CD1c-positive myeloid dendritic cell (primary cell): ENCODE measurements around the gene ETV6.
"Not testable (repeated sequence)": the region's sequence is repeated elsewhere in the genome, so short reads cannot be mapped to it uniquely, and the experiment has no call there.

Experiments used
- DNase-seq: peaks from one replicate; pipeline ENCODE4 v3.0.0-alpha.2; 2016; ENCODE audit errors: extremely low spot score

Gene ETV6

GRCh38 chr12:11649413-11650285, at the start of gene ETV6:
ETV6 (plus strand) TSS chr12:11649674; CDS start chr12:11650128, 454 bp downstream.
- DNase-seq = peak; percentile 94

- no peak for DNase-seq
Measured at GRCh38 chr12:11600199-11600598, 49.3 kb upstream of the ETV6 start.

- DNase-seq = no peak
Measured at GRCh38 chr12:11601647-11602046, 47.8 kb upstream of the ETV6 start.

DNA sequence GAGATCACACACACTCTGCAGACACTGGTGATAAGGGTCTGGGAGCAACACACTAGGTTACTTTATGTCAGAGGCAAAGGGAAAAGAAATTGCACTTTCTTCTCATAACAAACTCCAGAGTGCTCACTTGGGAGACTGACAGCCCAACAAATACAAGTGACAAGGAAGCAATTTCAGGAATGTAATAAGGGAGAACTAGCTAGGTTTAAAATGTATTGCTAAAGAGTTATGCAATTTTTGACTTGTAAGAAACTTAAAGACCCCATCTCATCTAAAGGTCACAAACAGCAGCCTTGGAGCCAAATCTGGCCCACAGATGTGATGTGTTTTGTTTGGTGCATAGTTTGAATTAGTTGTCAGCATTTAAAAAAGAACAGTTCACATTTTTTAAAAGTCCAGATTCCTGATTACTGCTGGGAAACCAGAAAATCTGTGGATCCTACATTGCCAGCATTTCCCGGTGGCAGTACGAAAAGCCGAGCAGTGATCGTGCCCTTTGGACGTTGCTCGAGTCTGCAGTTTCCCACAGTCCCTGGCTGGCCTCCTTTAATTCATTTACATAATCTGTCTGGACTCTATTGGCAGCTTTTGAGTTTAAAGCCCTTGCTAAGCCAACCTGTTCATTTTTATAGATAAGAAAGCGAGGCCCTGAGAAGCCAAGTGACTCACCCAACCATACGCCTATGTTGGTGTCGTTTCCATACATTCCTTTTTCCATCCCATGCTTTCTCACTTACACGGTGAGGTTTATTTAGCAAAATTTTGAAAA, 42.0 kb upstream of the ETV6 start:
- no peak for DNase-seq

DNA sequence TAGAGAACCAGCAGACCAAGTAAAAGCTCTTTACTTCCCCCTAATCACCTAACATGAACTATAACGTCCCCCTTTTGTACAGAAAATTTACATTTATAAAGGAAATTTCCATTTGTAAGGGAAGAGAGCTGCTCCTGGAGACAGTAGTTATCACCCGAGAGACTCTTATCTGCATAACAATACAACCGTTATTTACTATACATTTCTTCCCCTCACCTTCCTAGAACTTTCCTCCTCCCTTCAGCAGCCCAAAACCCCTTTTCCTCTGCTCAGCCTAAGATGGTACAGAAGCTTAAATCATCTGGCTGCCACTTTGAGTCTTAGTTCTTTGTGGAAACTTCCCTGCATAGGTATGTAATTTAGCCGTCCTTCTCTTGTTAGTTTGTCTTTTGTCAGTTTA, 40.4 kb upstream of the ETV6 start:
- no peak for DNase-seq

- no peak for DNase-seq
Measured at GRCh38 chr12:11615481-11615880, 34.0 kb upstream of the ETV6 start.

GRCh38 chr12:11618046-11618445, 31.4 kb upstream of the ETV6 start:
- DNase-seq = no peak

DNA sequence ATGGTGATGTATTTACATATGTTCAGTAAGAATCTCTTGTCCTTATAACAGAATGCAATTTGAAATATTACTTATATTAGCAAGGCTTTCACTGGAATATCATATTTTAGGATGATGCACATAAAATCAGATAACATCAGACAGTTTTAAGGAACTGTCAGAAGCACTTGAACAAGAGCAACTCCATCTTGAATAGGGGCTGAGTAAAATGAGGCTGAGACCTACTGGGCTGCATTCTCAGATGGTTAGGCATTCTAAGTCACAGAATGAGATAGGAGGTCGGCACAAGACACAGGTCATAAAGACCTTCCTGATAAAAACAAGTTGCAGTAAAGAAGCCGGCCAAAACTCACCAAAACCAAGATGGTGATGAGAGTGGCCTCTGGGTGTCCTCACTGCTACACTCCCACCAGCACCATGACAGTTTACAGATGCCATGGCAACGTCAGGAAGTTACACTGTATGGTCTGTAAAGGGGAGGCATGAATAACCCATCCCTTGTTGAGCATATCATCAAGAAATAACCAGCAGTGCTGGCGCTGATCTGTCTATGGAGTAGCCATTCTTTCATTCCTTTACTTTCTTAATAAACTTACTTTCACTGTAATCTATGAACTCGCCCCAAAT, 27.6 kb upstream of the ETV6 start:
- DNase-seq = no peak

DNA sequence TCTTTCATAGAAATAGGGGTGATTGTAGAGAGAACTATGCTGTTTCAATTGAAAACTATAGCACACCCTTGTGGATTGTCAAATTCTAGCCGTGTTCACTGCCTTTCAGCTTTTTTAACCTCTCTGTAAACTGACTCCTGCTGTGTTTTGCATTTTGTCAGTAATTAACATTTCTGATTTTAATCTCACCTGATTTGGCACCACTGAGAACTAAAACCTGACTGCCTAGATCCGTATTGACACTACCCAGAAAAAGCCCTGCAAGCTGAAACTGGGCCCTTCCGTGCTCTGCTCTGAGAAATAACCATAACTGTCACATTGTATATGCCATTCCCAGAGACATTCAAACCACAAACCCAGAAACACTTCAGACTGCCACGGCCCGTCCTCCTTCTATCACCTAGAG, 26.6 kb upstream of the ETV6 start:
- DNase-seq = no peak

DNA sequence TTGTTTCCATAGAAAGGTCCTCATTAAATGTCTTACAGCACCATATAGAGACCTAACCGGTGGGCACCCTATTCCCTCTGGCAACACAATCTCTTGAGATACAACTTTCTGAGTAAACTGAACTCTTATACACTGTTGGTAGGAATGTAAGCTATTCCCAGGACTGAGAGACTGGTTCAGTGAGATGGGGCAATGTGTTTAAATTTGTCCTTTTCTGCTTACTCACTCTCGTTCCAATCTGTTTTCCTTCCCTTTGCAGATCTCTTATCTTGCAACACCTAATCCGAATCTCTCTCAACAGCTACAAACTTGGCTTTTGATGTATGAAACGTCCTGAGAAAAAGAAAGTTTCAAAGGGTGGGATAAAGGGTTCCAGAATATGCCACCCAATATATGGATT, 26.1 kb upstream of the ETV6 start:
- DNase-seq = peak; percentile 16

DNA sequence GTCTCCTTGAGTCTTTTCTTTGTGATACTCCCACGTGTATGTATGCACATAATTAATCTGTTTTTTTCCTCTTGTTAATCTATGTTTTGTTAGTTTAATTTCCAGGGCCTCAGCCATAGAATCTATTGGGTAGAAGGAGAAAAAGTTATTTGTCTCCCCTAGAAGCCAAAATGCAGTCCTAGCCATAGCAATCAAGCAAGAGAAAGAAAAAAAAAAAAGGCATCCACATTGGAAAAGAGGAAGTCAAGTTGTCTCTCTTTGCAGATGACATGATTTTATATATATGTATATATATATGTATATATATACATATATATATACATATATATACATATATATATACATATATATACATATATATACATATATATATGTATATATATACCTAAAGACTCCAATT, 25.4 kb upstream of the ETV6 start:
- peak; percentile 14 for DNase-seq

- not testable (repeated sequence) for DNase-seq
Measured at GRCh38 chr12:11627709-11628108, 21.8 kb upstream of the ETV6 start.

DNA sequence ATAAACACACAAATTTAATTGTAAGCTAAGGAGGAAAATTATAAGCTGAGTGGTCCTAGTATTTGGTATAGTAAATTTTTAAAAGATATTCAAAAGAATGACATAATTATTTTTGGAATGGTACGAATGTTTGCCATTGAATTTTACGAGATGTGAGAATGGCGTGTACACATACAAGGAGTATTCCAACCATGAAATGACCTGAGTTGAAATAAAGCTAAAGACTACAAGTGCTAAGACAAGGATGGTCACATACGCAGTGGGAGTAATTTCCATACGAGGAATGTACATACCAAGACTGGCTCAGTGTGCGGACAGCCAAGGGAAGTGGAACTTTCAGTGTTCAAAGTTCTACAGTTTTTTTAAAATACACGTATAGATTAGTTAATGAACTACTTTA, 21.1 kb upstream of the ETV6 start:
- no peak for DNase-seq

DNA sequence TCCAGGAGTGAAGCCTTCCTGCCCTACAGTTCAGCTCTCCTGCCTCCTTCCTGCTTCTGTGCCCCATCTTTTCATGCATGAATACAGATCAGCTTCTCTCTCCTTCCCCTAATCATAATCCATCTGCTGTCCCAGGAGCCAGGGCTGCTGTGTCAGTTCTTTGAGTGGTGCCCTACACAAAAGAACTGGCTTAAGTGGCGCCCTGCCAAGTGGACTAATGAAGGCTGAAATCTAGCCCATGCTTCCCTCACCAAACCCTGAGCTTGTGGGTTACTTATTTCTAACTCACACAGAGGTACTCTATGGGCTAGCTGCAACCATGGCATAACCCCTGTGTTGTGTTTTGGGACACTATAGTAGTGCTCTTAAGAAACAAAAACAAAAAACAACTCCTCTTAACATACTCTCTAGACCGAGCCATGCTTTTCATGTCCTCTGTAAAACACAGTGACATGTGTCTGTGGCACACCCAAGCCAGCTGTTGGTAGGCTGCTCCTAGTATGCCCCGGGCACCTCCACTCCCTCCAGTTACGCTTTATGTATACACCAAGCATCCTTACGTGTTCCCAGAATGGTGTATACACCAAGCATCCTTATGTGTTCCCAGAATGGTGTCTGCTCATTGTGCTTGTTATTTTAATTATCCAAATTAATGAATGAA, 19.3 kb upstream of the ETV6 start:
- no peak for DNase-seq

GRCh38 chr12:11631288-11631687, 18.2 kb upstream of the ETV6 start:
- DNase-seq = no peak

GRCh38 chr12:11631881-11632280, 17.6 kb upstream of the ETV6 start:
- DNase-seq = not testable (repeated sequence)

DNA sequence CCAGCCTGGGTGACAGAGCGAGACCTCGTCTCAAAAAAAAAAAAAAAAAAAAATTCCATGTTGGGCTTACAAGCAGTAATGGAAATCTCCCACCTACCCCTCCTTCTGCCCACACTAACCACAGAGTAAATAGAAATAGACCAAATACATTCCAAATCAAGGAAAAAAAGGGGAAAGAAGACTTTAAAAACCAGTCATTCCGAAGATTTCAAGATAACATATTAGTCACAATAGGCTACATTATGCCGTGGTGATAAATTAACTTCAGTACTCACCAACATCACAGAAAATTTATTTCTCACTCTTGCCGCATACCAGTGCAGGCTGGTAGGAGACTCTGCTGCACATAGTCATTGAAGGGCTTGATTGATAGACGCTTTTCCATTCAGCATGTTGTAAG, 15.5 kb upstream of the ETV6 start:
- no peak for DNase-seq

- no peak for DNase-seq
Measured at GRCh38 chr12:11635341-11635740, 14.1 kb upstream of the ETV6 start.

DNA sequence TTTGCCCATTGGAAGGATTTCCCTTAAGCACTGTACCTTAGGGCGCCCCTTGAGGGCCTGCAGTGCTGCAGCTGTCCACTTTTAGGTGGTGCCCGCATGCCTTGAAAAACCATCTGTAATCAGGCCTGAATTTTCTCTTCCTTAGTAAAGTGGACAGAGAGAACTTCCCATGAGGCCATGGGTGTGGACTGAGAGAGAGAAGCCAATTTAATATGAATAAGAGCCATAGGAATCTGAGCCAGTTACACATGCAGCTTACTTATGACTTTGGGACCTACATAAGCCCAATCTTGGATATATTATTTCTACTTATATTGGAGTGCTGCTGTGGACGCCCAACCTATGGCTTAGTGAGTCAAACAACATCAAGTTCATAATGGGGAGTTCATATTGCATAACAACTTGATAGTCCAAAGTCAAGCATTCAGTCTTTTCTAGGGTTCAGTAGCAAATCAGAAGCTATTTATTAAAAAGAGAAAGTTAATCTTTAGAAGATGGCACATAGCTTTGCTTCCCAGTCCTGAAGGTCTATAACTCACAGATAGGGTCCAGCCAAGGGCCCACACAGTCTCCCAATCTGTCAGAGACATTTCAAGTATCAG, 11.1 kb upstream of the ETV6 start:
- no peak for DNase-seq

GRCh38 chr12:11639454-11639853, 10.0 kb upstream of the ETV6 start:
- no peak for DNase-seq

DNA sequence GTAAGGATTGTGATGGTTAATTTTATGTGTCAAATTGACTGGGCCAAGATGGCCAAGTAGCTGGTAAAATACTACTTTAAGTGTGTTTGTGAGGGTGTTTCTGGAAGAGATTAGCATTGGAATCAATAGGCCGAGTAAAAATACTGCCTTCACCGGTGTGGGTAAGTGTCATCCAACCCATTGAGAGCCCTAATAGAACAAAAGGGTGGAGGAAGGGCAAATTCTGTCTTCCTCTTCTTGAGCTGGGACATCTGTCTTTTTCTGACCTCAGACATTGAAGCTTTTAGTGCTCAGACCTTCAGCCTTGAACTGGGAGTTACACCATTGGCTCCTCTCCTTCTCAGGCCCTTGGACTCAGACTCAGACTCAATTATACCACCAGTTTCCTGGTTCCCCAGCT, 8.0 kb upstream of the ETV6 start:
- DNase-seq = no peak

GRCh38 chr12:11642785-11643184, 6.7 kb upstream of the ETV6 start:
- DNase-seq = no peak
